ENCODE measurements around the gene UQCRC2.

- TF ChIP-seq FOXM1 (IDR thresholded peaks at IDR 0.05; ENCODE audit: low read depth, low read length) (0 out of 2 replicates have a peak, but pooled peaks have one; percentile 55), SUZ12 (IDR thresholded peaks at IDR 0.05; ENCODE audit: unreplicated experiment) (no peak), RAD21 (IDR thresholded peaks at IDR 0.05; ENCODE audit: insufficient read depth, low read depth, low read length) (no peak)
- TF ChIP-seq, protein P1, sequence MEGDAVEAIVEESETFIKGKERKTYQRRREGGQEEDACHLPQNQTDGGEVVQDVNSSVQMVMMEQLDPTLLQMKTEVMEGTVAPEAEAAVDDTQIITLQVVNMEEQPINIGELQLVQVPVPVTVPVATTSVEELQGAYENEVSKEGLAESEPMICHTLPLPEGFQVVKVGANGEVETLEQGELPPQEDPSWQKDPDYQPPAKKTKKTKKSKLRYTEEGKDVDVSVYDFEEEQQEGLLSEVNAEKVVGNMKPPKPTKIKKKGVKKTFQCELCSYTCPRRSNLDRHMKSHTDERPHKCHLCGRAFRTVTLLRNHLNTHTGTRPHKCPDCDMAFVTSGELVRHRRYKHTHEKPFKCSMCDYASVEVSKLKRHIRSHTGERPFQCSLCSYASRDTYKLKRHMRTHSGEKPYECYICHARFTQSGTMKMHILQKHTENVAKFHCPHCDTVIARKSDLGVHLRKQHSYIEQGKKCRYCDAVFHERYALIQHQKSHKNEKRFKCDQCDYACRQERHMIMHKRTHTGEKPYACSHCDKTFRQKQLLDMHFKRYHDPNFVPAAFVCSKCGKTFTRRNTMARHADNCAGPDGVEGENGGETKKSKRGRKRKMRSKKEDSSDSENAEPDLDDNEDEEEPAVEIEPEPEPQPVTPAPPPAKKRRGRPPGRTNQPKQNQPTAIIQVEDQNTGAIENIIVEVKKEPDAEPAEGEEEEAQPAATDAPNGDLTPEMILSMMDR (IDR thresholded peaks at IDR 0.05 in 2 of 3, conservative IDR thresholded peaks at IDR 0.05 in 1 of 3; ENCODE audit: control insufficient read depth in 2 of 3, extremely low read depth in 1 of 3, insufficient read depth in 1 of 3, low read depth in 3 of 3, low read length in 3 of 3) = no peak
Observed at GRCh38 chr16:21959050-21959449, 5.9 kb downstream of the UQCRC2 start.
